ENCODE results near the gene MLLT3. TPM values are rescaled to one million over a fixed set of nuclear protein-coding genes. Genes with fewer than 3 reads are reported as not detected.

Gene MLLT3
- 31.5 TPM for total RNA-seq

DNA sequence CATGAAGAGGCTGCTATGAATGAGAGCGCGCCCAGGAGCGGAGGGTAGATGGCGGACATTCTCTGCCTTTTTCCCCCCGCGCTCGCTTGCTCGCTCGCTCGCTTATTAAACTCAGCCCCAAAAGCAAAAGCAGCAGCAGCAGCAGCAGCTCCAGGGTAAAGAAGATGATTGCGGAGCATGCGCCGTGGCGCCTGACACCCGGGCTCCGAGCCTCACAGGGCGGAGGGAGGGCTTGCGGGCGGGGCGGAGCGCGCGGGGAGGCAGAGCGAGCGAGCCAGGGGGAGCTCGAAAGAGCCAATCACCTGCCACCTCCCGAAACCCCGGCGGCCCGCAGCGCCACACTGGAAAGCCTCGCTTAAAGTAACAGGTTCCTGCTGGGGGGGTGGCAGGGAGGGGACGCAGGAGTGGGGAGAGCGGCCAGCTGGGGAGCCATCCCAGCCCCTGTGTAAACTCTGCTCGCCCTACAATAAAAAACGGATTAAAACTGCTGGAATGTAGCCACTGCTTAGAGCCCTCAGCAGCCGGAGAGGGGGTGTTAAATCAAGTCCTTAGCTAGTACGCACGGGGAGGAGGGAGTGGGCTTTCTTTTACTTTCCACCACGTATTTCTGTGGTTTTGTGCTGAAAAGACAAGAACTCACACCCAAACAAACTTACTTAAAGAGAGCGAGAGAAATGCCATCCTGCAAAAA is at the start of gene MLLT3:
Gene MLLT3 (minus strand): TSS at position 170 of the 691 bp plus-strand sequence.

Other genes with a start within 250 kb of the MLLT3 start
- gene FOCAD, start 61.8 kb upstream of the MLLT3 start, total RNA-seq, result 65.4 TPM